DND-41 (cell line): ENCODE results near the gene GOSR1.

Source experiments
- EZH2 ChIP-seq: IDR thresholded peaks from 3 replicates; pipeline ENCODE4 v1.6.1; 2012; ENCODE audit warnings: borderline replicate concordance, low read depth, mild to moderate bottlenecking, moderate library complexity, low read length, inconsistent platforms; ENCODE audit not compliant: severe bottlenecking
- TF ChIP-seq, protein P1 (sequence below): IDR thresholded peaks from 2 replicates; pipeline ENCODE4 v1.5.1; 2012; ENCODE audit warnings: borderline replicate concordance, low read length, moderate library complexity, mild to moderate bottlenecking; ENCODE audit not compliant: poor library complexity, severe bottlenecking; ENCODE audit errors: extremely low read depth

DNA sequence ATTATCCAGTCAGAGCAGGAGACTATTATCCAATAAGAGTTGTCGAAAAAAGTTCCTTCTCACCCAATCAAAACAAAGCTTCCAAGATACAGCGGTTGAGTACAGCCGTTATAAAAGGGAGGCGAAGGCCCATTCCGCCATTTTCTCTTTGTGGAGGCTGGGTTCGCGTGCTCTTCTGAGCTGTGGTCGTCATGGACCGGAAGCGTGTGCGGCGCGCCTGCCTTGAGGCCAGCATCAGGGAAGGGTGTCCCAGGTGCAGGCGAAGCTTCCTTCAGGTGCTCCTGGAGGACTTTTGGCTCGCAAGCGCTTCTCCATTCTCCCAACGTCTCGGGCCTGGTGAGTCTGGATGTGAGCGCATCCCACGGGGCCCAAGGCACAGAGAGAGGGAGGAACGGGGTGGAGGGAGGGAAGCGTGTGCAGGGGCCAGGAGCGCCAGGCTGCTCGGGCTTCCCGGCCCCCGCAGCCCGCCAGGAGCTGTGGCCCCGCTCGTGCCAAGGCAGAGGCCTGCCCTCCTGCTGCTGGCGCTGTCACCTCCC, 99.2 kb downstream of the GOSR1 start:
- no peak for TF ChIP-seq EZH2
- TF ChIP-seq, protein P1, sequence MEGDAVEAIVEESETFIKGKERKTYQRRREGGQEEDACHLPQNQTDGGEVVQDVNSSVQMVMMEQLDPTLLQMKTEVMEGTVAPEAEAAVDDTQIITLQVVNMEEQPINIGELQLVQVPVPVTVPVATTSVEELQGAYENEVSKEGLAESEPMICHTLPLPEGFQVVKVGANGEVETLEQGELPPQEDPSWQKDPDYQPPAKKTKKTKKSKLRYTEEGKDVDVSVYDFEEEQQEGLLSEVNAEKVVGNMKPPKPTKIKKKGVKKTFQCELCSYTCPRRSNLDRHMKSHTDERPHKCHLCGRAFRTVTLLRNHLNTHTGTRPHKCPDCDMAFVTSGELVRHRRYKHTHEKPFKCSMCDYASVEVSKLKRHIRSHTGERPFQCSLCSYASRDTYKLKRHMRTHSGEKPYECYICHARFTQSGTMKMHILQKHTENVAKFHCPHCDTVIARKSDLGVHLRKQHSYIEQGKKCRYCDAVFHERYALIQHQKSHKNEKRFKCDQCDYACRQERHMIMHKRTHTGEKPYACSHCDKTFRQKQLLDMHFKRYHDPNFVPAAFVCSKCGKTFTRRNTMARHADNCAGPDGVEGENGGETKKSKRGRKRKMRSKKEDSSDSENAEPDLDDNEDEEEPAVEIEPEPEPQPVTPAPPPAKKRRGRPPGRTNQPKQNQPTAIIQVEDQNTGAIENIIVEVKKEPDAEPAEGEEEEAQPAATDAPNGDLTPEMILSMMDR, result no peak
